22Rv1 (cell line): ENCODE results near the gene KMT5C.

Experiments used
- ZFX ChIP-seq: fragments of 450-650 bp; IDR thresholded peaks from 2 replicates; pipeline ENCODE4 v1.6.1; 2017; ENCODE audit warnings: antibody characterized with exemption, borderline replicate concordance
- TF ChIP-seq, protein P1 (sequence below): fragments of 450-650 bp; IDR thresholded peaks from 2 replicates; pipeline ENCODE4 v1.5.1; 2017; ENCODE audit warnings: mild to moderate bottlenecking

DNA sequence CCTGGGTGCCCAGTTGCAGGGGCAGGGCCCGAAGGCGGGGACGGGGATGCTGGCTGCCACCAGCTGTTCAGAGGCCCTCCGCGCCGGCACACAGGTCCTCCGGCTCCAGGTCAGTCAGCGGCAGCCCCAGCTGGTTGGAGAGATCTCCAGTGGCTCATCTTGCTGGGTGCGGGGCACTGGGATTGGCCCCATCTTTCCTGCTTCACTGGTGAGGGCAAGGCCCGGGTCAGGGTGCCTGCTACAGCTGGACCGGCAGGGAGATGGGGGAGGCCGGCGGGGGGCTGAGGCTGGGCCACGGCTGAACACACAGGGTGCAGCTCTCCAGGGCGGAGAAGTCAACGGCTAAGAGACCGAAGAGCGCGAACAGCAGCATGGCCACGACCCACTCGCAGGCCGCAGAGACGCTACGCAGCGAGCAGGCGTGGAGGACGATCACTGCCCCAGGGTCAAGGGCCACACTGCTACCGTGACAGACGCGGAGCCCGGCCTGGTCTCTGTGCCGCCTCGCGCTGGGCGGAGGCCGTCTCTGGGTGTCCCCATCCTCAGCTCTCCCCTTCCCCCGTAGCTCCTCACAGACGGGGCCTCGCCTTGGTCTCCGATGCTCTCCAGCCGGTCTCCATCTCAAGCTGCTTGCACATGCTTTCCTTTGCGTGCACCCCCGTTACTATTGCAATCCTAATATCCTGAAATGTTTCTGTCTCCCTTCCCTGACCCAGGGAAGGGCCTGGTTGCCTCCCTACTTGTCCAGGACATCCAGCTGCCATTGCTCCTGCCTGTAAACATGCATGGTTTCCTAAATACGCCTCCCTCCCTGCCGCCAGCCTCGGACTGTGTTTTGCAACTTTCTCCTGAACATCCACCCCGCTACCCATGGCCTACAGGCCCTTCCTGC is 26.8 kb upstream of the KMT5C start:
- TF ChIP-seq, protein P1, sequence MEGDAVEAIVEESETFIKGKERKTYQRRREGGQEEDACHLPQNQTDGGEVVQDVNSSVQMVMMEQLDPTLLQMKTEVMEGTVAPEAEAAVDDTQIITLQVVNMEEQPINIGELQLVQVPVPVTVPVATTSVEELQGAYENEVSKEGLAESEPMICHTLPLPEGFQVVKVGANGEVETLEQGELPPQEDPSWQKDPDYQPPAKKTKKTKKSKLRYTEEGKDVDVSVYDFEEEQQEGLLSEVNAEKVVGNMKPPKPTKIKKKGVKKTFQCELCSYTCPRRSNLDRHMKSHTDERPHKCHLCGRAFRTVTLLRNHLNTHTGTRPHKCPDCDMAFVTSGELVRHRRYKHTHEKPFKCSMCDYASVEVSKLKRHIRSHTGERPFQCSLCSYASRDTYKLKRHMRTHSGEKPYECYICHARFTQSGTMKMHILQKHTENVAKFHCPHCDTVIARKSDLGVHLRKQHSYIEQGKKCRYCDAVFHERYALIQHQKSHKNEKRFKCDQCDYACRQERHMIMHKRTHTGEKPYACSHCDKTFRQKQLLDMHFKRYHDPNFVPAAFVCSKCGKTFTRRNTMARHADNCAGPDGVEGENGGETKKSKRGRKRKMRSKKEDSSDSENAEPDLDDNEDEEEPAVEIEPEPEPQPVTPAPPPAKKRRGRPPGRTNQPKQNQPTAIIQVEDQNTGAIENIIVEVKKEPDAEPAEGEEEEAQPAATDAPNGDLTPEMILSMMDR, result no peak
- no peak for TF ChIP-seq ZFX
